AG04450 (cell line): ENCODE data around the gene MIAT. TPM values are rescaled to one million over a fixed set of nuclear protein-coding genes. Genes with fewer than 3 reads are reported as not detected.

ENCODE experiments used
- CTCF ChIA-PET: fragments of 300-600, 350-600 bp; formaldehyde crosslinking; extraction: SDS; loops from one replicate; lab custom pipeline; 2022; ENCODE audit warnings: antibody characterized with exemption, inconsistent platforms; lab: Charles Lee
- POLR2A ChIA-PET: fragments of 350-600 bp; formaldehyde crosslinking; extraction: SDS; loops from one replicate; lab custom pipeline; 2021; ENCODE audit warnings: antibody characterized with exemption, inconsistent platforms; lab: Yijun Ruan, JAX
- DNase-seq: peaks from one replicate; pipeline ENCODE4 v3.0.0-alpha.2; 2011; ENCODE audit warnings: low read depth, low spot score
- H3K27ac ChIP-seq: one replicate; pipeline ENCODE4 v1.5.1; 2012; ENCODE audit warnings: low read depth, low read length, control low read depth
- H3K27me3 ChIP-seq: one replicate; pipeline ENCODE4 v1.6.0; 2012; ENCODE audit warnings: low read length; ENCODE audit not compliant: control insufficient read depth, insufficient read depth
- H3K4me3 ChIP-seq: 2 replicates; pipeline ENCODE4 v1.5.1; 2011; ENCODE audit warnings: mild to moderate bottlenecking, low read depth, low read length, control low read depth
- H3K9me3 ChIP-seq: 2 replicates; pipeline ENCODE4 v1.5.1; 2012; ENCODE audit warnings: low read length; ENCODE audit not compliant: control insufficient read depth, insufficient read depth
- CTCF ChIP-seq: IDR thresholded peaks from 2 replicates; pipeline ENCODE4 v1.5.1; 2011; ENCODE audit warnings: low read depth, low read length, control low read depth, inconsistent platforms
- polyA plus RNA-seq: library from polyadenylated mRNA; depleted of rRNA; stranded (reverse); fragments of >200 nt; gene quantifications from 2 replicates; pipeline ENCODE4 v1.2.3, GENCODE V29; 2011

MIAT gene
- polyA plus RNA-seq, 1 experiment, result 7.8 TPM

DNA sequence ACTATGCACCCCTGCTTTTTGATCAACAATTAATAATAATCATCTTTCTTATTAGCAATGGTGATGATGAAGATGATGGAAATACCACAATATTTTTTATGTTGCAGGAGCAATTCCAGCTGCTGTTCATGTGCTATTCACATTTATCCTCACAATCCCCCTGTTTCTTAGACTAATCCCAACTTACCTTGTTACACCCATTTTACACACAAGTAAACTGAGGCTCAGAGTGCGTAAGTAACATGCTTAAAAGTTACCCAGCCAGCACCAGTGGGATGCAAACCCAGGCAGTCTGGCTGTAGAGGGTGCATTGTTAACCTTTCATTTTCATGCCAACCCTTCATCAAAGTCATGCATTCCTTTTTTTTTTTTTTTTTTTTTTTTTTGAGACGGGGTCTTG is 37.2 kb upstream of the MIAT start:
- DNase-seq, result no peak
- Histone ChIP-seq H3K4me3 (no peak overlapping the region), H3K27me3 (peaks cover 32% of the 10 kb centered on the region), H3K9me3 (peaks cover under 1% of the 10 kb centered on the region; the same call in 1 of the 2 replicates), H3K27ac (no peak overlapping the region)
- no peak for TF ChIP-seq CTCF
- POLR2A ChIA-PET, result no interaction called here
- CTCF ChIA-PET, result no interaction called here

DNA sequence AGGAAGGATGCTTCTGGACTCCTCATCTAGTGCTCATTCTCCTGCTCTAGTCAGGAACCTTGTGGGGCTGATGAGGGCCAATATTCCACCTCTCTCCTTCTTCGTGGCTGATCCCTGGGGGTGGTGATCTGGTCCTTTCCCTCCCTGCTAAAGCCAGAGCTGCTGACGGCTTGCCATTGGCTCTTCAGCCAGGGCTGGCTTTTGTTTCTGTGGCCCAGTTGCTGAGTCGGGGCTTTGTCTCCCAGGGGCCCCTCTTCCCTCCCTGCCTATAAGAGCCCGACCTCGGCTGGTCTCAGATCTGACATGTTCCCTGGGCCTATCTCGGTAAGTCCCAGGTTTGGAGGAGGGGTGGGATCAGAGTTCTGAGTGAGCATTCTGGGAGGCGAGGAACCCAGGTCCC is 35.7 kb upstream of the MIAT start, which contains the start of gene CRYBA4:
Gene CRYBA4 (plus strand): TSS at position 301 of the 400 bp plus-strand sequence. CDS start 634 bp downstream, outside the sequence.
- Histone ChIP-seq H3K27me3 (peaks cover 35% of the 10 kb centered on the region), H3K27ac (no peak within 1 kb of the TSS), H3K9me3 (peaks cover 4% of the 10 kb centered on the region; the same call in 1 of the 2 replicates), H3K4me3 (no peak within 1 kb of the TSS)
- DNase-seq, result no peak
- ChIA-PET POLR2A (no interaction called here), CTCF (no interaction called here)
- TF ChIP-seq CTCF, result no peak

GRCh38 chr22:26623984-26624383 is 33.4 kb upstream of the MIAT start:
- peaks cover 9% of the 10 kb centered on the region for H3K9me3 ChIP-seq
- H3K4me3 ChIP-seq, result no peak overlapping the region
- ChIA-PET POLR2A (no interaction called here), CTCF (no interaction called here)
- TF ChIP-seq CTCF, result no peak
- peaks cover 48% of the 10 kb centered on the region for H3K27me3 ChIP-seq
- no peak for DNase-seq
- H3K27ac ChIP-seq, result no peak overlapping the region

DNA sequence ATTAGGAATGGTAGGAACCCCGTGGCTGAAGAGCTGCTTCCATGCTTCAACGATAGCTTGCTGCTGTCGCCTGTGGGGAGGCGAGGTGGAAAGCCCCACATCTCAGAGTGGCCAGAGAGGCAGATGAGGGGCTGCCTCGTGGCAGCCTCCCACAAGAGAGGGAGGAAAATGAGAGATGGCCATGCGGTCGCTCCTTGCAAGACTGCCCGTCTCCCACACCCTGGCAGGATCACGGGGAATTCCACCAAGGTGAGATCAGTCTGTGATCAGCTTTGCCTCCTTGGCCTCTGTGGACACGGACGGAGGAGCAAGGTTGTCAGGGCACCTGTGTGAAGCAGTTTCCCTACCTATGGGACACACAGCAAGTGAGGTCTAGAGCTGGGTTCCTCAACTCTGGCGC is 32.6 kb upstream of the MIAT start:
- CTCF ChIA-PET, result interaction anchor here (0.6 to 1.4 kb wide), 2 partner anchors 41 to 155 kb away, joined by 3 to 5 read pairs; no protein-coding TSS in a partner anchor
- H3K9me3 ChIP-seq, result peaks cover 9% of the 10 kb centered on the region
- no peak overlapping the region for H3K4me3 ChIP-seq
- POLR2A ChIA-PET, result no interaction called here
- no peak overlapping the region for H3K27ac ChIP-seq
- H3K27me3 ChIP-seq, result peaks cover 50% of the 10 kb centered on the region
- no peak for DNase-seq
- TF ChIP-seq CTCF, result no peak

DNA sequence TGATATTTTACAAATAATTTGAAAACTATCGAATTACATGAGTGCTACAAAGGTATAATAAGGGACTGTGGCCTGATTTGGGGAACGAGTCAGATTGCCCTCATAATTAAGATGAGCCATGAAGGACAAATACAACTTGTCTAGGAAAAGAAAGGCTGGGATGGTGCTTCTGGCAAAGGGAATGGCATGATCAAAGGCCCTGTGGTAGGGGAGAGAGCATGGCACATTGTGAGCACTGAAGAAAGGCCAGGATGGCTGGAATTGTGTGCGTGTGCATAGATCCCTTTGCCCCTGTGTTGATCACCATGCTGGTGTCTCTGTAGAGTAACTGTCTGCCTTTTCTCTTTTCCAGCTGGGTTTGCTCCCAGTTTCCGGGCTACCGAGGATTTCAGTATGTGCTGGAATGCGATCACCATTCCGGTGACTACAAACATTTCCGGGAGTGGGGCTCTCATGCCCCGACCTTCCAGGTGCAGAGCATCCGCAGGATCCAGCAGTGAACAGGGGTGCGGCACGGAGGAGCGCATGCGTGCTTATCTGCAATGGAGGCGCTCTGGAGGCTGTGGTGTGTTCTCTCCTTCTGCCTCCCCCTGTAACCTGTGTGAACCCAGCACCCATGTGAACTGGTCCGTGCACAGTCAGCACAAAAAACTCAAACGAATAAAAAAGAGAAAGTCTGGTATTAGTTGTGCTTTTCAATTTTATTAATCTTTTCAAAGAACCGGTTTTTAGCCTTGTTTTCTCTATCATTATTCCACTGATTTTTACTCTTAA is 27.2 kb upstream of the MIAT start:
- ChIA-PET CTCF (no interaction called here), POLR2A (no interaction called here)
- peaks cover 29% of the 10 kb centered on the region for H3K27me3 ChIP-seq

More for the DNA sequence above, 27.2 kb upstream of the MIAT start:
- no peak for DNase-seq
- no peak overlapping the region for H3K4me3 ChIP-seq
- TF ChIP-seq CTCF, result no peak
- peaks cover 12% of the 10 kb centered on the region for H3K9me3 ChIP-seq
- no peak overlapping the region for H3K27ac ChIP-seq
